Neural cell (in vitro differentiated cells): ENCODE measurements around the gene RTN4. TPM values are rescaled to one million over a fixed set of nuclear protein-coding genes. Genes with fewer than 3 reads are reported as not detected.

Experiments
- H2AFZ ChIP-seq: fragments of 200-600, 300-800 bp; sonication (generic), shearing (Covaris generic); 2 replicates; pipeline ENCODE4 v1.6.0; 2014; ENCODE audit warnings: low read depth, mild to moderate bottlenecking, antibody characterized with exemption, low read length, moderate library complexity
- H3F3A ChIP-seq: fragments of 200-600 bp; shearing (Covaris generic); 2 replicates; pipeline ENCODE4 v1.6.1; 2016; ENCODE audit warnings: mild to moderate bottlenecking, moderate library complexity, mixed read lengths, antibody characterized with exemption, low read length; ENCODE audit not compliant: insufficient read depth, poor library complexity, severe bottlenecking
- H3K27ac ChIP-seq: fragments of 200-600, 300-800 bp; sonication (generic), shearing (Covaris generic); 2 replicates; pipeline ENCODE4 v1.5.1; 2014; ENCODE audit warnings: mild to moderate bottlenecking, low read length, moderate library complexity
- H3K27me3 ChIP-seq: fragments of 300-800, 200-600 bp; sonication (generic), shearing (Covaris generic); 2 replicates; pipeline ENCODE4 v1.6.0; 2014; ENCODE audit warnings: mild to moderate bottlenecking, low read depth, low read length, moderate library complexity; ENCODE audit not compliant: insufficient read depth
- H3K36me3 ChIP-seq: fragments of 300-800, 200-600 bp; sonication (generic), shearing (Covaris generic); 2 replicates; pipeline ENCODE4 v1.5.1; 2014; ENCODE audit warnings: mild to moderate bottlenecking, antibody characterized with exemption, low read length, moderate library complexity; ENCODE audit not compliant: insufficient read depth
- H3K4me2 ChIP-seq: fragments of 300-800, 200-600 bp; sonication (generic), shearing (Covaris generic); 2 replicates; pipeline ENCODE4 v1.6.0; 2014; ENCODE audit warnings: mild to moderate bottlenecking, low read length
- H3K4me3 ChIP-seq: fragments of 300-800, 200-600 bp; sonication (generic), shearing (Covaris generic); 2 replicates; pipeline ENCODE4 v1.5.1; 2014; ENCODE audit warnings: mild to moderate bottlenecking, low read length, moderate library complexity
- H3K79me2 ChIP-seq: fragments of 200-600 bp; shearing (Covaris generic); replicated peaks from 2 replicates; pipeline ENCODE4 v1.6.0; 2014; ENCODE audit warnings: mild to moderate bottlenecking, low read length, moderate library complexity; ENCODE audit not compliant: insufficient read depth
- H3K9ac ChIP-seq: fragments of 300-800, 200-600 bp; sonication (generic), shearing (Covaris generic); 2 replicates; pipeline ENCODE4 v1.6.1; 2016; ENCODE audit warnings: mild to moderate bottlenecking, low read length, mixed read lengths
- H3K9me2 ChIP-seq: fragments of 200-600 bp; shearing (Covaris generic); 2 replicates; pipeline ENCODE4 v1.6.1; 2016; ENCODE audit warnings: mild to moderate bottlenecking, low read length, mixed read lengths; ENCODE audit not compliant: insufficient read depth
- H3K9me3 ChIP-seq: fragments of 200-600, 300-800 bp; sonication (generic), shearing (Covaris generic); 2 replicates; pipeline ENCODE4 v1.6.1; 2016; ENCODE audit warnings: mild to moderate bottlenecking, mixed run types, low read length, moderate library complexity, mixed read lengths
- H4K20me1 ChIP-seq: fragments of 200-600 bp; shearing (Covaris generic); 2 replicates; pipeline ENCODE4 v1.6.1; 2016; ENCODE audit warnings: mild to moderate bottlenecking, mixed run types; ENCODE audit not compliant: insufficient read depth
- CTCF ChIP-seq: fragments of 450-650 bp; IDR thresholded peaks from 2 replicates; pipeline ENCODE4 v1.5.1; 2014; ENCODE audit warnings: antibody characterized with exemption, mild to moderate bottlenecking, moderate library complexity; ENCODE audit not compliant: poor library complexity, severe bottlenecking
- EP300 ChIP-seq: fragments of 450-650 bp; conservative IDR thresholded peaks from 2 replicates; pipeline ENCODE4 v1.6.1; 2014; ENCODE audit warnings: antibody characterized with exemption, mild to moderate bottlenecking, moderate library complexity; ENCODE audit not compliant: poor library complexity, severe bottlenecking
- EZH2 ChIP-seq: fragments of 200-600, 300-800 bp; shearing (Covaris generic), sonication (generic); IDR thresholded peaks from 2 replicates; pipeline ENCODE4 v1.6.1; 2014; ENCODE audit warnings: antibody characterized with exemption, low read length, borderline replicate concordance, mild to moderate bottlenecking; ENCODE audit not compliant: insufficient read depth, poor library complexity, severe bottlenecking
- MXI1 ChIP-seq: fragments of 450-650 bp; conservative IDR thresholded peaks from 2 replicates; pipeline ENCODE4 v1.6.1; 2014; ENCODE audit warnings: antibody characterized with exemption, mild to moderate bottlenecking; ENCODE audit not compliant: poor library complexity, severe bottlenecking
- POLR2AphosphoS5 ChIP-seq: IDR thresholded peaks from 2 replicates; pipeline ENCODE4 v1.6.1; 2012
- RAD21 ChIP-seq: fragments of 450-650 bp; conservative IDR thresholded peaks from 2 replicates; pipeline ENCODE4 v1.6.1; 2014; ENCODE audit warnings: antibody characterized with exemption, mild to moderate bottlenecking, moderate library complexity
- SMC3 ChIP-seq: fragments of 450-650 bp; conservative IDR thresholded peaks from 2 replicates; pipeline ENCODE4 v1.6.1; 2014; ENCODE audit warnings: antibody characterized with exemption, mild to moderate bottlenecking, moderate library complexity; ENCODE audit not compliant: poor library complexity
- TAF1 ChIP-seq: IDR thresholded peaks from 2 replicates; pipeline ENCODE4 v1.6.1; 2012; ENCODE audit warnings: low read depth
- polyA plus RNA-seq: library from polyadenylated mRNA; depleted of rRNA; stranded (reverse); fragments of >200 nt; gene quantifications from 2 replicates; pipeline ENCODE4 v1.2.3, GENCODE V29; 2014
- TF ChIP-seq, protein P1 (sequence below): IDR thresholded peaks from 2 replicates; pipeline ENCODE4 v1.6.1; 2012; ENCODE audit warnings: borderline replicate concordance

The RTN4 gene
- polyA plus RNA-seq, 1 donor from 2014 or later = 582 TPM

DNA sequence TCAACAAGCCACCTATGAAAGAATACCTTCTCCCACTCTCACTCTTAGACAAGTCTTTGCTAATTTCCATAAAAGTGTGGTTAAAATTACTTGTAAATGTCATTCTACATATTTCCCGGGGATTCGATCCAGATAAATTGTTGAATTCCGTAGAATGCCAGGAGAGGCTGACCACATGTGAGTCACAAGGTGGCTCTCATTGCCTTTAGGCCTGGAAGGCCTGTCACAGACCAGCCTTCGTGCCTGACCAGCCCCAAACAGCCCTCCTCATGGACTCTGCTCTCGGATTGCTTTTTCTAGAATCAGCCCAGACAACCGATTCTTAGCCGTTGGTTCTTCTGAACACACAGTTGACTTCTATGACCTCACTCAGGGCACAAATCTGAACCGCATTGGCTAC lies 86.0 kb downstream of the RTN4 start:
- no peak for TF ChIP-seq MXI1
- TF ChIP-seq, protein P1, sequence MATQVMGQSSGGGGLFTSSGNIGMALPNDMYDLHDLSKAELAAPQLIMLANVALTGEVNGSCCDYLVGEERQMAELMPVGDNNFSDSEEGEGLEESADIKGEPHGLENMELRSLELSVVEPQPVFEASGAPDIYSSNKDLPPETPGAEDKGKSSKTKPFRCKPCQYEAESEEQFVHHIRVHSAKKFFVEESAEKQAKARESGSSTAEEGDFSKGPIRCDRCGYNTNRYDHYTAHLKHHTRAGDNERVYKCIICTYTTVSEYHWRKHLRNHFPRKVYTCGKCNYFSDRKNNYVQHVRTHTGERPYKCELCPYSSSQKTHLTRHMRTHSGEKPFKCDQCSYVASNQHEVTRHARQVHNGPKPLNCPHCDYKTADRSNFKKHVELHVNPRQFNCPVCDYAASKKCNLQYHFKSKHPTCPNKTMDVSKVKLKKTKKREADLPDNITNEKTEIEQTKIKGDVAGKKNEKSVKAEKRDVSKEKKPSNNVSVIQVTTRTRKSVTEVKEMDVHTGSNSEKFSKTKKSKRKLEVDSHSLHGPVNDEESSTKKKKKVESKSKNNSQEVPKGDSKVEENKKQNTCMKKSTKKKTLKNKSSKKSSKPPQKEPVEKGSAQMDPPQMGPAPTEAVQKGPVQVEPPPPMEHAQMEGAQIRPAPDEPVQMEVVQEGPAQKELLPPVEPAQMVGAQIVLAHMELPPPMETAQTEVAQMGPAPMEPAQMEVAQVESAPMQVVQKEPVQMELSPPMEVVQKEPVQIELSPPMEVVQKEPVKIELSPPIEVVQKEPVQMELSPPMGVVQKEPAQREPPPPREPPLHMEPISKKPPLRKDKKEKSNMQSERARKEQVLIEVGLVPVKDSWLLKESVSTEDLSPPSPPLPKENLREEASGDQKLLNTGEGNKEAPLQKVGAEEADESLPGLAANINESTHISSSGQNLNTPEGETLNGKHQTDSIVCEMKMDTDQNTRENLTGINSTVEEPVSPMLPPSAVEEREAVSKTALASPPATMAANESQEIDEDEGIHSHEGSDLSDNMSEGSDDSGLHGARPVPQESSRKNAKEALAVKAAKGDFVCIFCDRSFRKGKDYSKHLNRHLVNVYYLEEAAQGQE = no peak
- TF ChIP-seq SMC3 = no peak
- TF ChIP-seq EZH2 = no peak
- TF ChIP-seq CTCF = no peak
- no peak for TF ChIP-seq TAF1
- no peak for TF ChIP-seq EP300
- TF ChIP-seq POLR2AphosphoS5 = no peak
- TF ChIP-seq RAD21 = no peak
- H3F3A ChIP-seq = no peaks in the 10 kb centered on the region
- H2AFZ ChIP-seq = no peak overlapping the region
- H3K27ac ChIP-seq = no peak overlapping the region
- peaks cover 5% of the 10 kb centered on the region for H3K36me3 ChIP-seq
- H3K4me3 ChIP-seq = no peak overlapping the region
- no peaks in the 10 kb centered on the region for H3K9me2 ChIP-seq
- no peaks in the 10 kb centered on the region for H4K20me1 ChIP-seq
- no peak overlapping the region for H3K4me2 ChIP-seq
- no peak overlapping the region for H3K9ac ChIP-seq
- no peaks in the 10 kb centered on the region for H3K9me3 ChIP-seq
- H3K27me3 ChIP-seq = no peaks in the 10 kb centered on the region
- H3K79me2 ChIP-seq = no peaks in the 10 kb centered on the region

DNA sequence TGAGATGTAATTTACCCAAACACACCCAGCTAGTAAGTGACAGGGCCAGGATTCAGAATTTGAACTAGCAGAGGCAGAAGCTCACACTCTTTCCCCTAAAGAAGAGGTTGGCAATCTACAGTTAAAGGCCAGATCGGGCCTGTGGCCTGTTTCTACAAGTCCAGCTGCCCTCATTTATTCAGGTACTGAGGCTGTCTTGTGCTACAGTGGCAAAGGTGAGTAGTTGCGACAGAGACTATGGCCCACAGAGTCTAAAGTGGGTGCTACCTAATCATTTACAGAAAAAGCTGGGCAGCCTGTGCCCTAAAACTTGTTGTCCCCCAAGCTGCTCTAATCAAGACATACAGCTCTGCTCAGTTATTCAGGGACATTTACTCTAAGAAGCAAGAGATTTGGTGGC lies 86.8 kb downstream of the RTN4 start:
- H3K9me3 ChIP-seq = no peaks in the 10 kb centered on the region
- no peak overlapping the region for H3K4me3 ChIP-seq
- no peak overlapping the region for H3K27ac ChIP-seq
- H3K79me2 ChIP-seq = no peaks in the 10 kb centered on the region
- no peaks in the 10 kb centered on the region for H3F3A ChIP-seq
- H3K27me3 ChIP-seq = no peaks in the 10 kb centered on the region
- H2AFZ ChIP-seq = no peak overlapping the region
- TF ChIP-seq TAF1 (no peak), MXI1 (no peak), CTCF (no peak), EP300 (no peak), POLR2AphosphoS5 (no peak), EZH2 (no peak), RAD21 (no peak), SMC3 (no peak)
- TF ChIP-seq, protein P1 = no peak
- H3K4me2 ChIP-seq = no peak overlapping the region
- no peaks in the 10 kb centered on the region for H4K20me1 ChIP-seq
- H3K9ac ChIP-seq = no peak overlapping the region
- H3K36me3 ChIP-seq = peaks cover 5% of the 10 kb centered on the region
- H3K9me2 ChIP-seq = no peaks in the 10 kb centered on the region
